Activated T-helper 17 cell treated with anti-CD3 and anti-CD28 coated beads, Interleukin-2, amount 50 U/mL, for 72 hours (primary cell): ENCODE data around the gene XPO6. TPM values are rescaled to one million over a fixed set of nuclear protein-coding genes. Genes with fewer than 3 reads are reported as not detected.

Source experiments
- ATAC-seq: fragments of 150-1000 bp; cut with Tn5 transposase; replicated peaks from 2 replicates; pipeline ENCODE4 v1.10.0; 2021; ENCODE audit warnings: mild to moderate bottlenecking, moderate library complexity
- H3K27ac Mint-ChIP-seq: one replicate; pipeline ENCODE4 v1.8.0; 2022; ENCODE audit warnings: mixed read lengths
- H3K27me3 Mint-ChIP-seq: one replicate; pipeline ENCODE4 v1.8.0; 2022; ENCODE audit warnings: mixed read lengths
- H3K36me3 Mint-ChIP-seq: one replicate; pipeline ENCODE4 v1.8.0; 2022; ENCODE audit warnings: low read depth, mild to moderate bottlenecking, mixed read lengths
- H3K4me1 Mint-ChIP-seq: one replicate; pipeline ENCODE4 v1.8.0; 2022; ENCODE audit warnings: mixed read lengths
- H3K4me3 Mint-ChIP-seq: one replicate; pipeline ENCODE4 v1.8.0; 2022; ENCODE audit warnings: mild to moderate bottlenecking, mixed read lengths
- H3K9me3 Mint-ChIP-seq: one replicate; pipeline ENCODE4 v1.8.0; 2022; ENCODE audit warnings: mixed read lengths
- total RNA-seq, 2 donors: library from RNA; stranded (reverse); gene quantifications; one replicate each; pipeline ENCODE4 v1.2.3, GENCODE V29; 2022

The XPO6 gene
- total RNA-seq, 2 donors from 2014 or later = 238 to 263 TPM

GRCh38 chr16:28164140-28164539, 47.6 kb downstream of the XPO6 start:
- Mint-ChIP-seq H3K9me3 (no peaks in the 10 kb centered on the region), H3K4me1 (peaks cover 42% of the 10 kb centered on the region), H3K27ac (peak overlapping the region; percentile 25), H3K27me3 (no peaks in the 10 kb centered on the region), H3K4me3 (no peak overlapping the region), H3K36me3 (peaks cover 96% of the 10 kb centered on the region)
- ATAC-seq = no peak

GRCh38 chr16:28163699-28164098, 48.1 kb downstream of the XPO6 start:
- ATAC-seq = no peak
- Mint-ChIP-seq H3K27ac (peak overlapping the region; percentile 25), H3K9me3 (no peaks in the 10 kb centered on the region), H3K27me3 (no peaks in the 10 kb centered on the region), H3K4me1 (peaks cover 40% of the 10 kb centered on the region), H3K36me3 (peaks cover 96% of the 10 kb centered on the region), H3K4me3 (no peak overlapping the region)

GRCh38 chr16:28162326-28162877, 49.4 kb downstream of the XPO6 start:
- H3K4me3 Mint-ChIP-seq = no peak overlapping the region
- no peaks in the 10 kb centered on the region for H3K27me3 Mint-ChIP-seq
- no peak for ATAC-seq
- H3K27ac Mint-ChIP-seq = no peak overlapping the region
- H3K4me1 Mint-ChIP-seq = peaks cover 37% of the 10 kb centered on the region
- peaks cover 96% of the 10 kb centered on the region for H3K36me3 Mint-ChIP-seq
- H3K9me3 Mint-ChIP-seq = no peaks in the 10 kb centered on the region

GRCh38 chr16:28161626-28162025, 50.1 kb downstream of the XPO6 start:
- Mint-ChIP-seq H3K27ac (peak overlapping the region; percentile 10), H3K4me1 (peaks cover 29% of the 10 kb centered on the region), H3K36me3 (peaks cover 96% of the 10 kb centered on the region), H3K9me3 (no peaks in the 10 kb centered on the region), H3K27me3 (no peaks in the 10 kb centered on the region), H3K4me3 (no peak overlapping the region)
- no peak for ATAC-seq

- Mint-ChIP-seq H3K4me1 (peaks cover 33% of the 10 kb centered on the region), H3K27ac (peak overlapping the region; percentile 74), H3K9me3 (no peaks in the 10 kb centered on the region), H3K36me3 (peaks cover 96% of the 10 kb centered on the region), H3K4me3 (no peak overlapping the region), H3K27me3 (no peaks in the 10 kb centered on the region)
- no peak for ATAC-seq
Measured at GRCh38 chr16:28158136-28158535, 53.6 kb downstream of the XPO6 start.

- no peak for ATAC-seq
- Mint-ChIP-seq H3K27ac (peak overlapping the region; percentile 56), H3K4me3 (peak overlapping the region; percentile 31), H3K36me3 (peaks cover 96% of the 10 kb centered on the region), H3K9me3 (no peaks in the 10 kb centered on the region), H3K4me1 (peaks cover 30% of the 10 kb centered on the region), H3K27me3 (no peaks in the 10 kb centered on the region)
Measured at GRCh38 chr16:28156056-28156680, 55.6 kb downstream of the XPO6 start.

- ATAC-seq = no peak
Measured at GRCh38 chr16:28155293-28155692, 56.5 kb downstream of the XPO6 start.

GRCh38 chr16:28151180-28151579, 60.6 kb downstream of the XPO6 start:
- H3K27me3 Mint-ChIP-seq = no peaks in the 10 kb centered on the region
- no peak for ATAC-seq
- peak overlapping the region; percentile 66 for H3K27ac Mint-ChIP-seq
- H3K4me1 Mint-ChIP-seq = peaks cover 61% of the 10 kb centered on the region
- H3K9me3 Mint-ChIP-seq = no peaks in the 10 kb centered on the region
- no peak overlapping the region for H3K4me3 Mint-ChIP-seq
- peaks cover 99% of the 10 kb centered on the region for H3K36me3 Mint-ChIP-seq

More at GRCh38 chr16:28155293-28155692, 56.5 kb downstream of the XPO6 start:
- Mint-ChIP-seq H3K4me3 (peak overlapping the region; percentile 31), H3K27me3 (no peaks in the 10 kb centered on the region), H3K36me3 (peaks cover 96% of the 10 kb centered on the region), H3K27ac (peak overlapping the region; percentile 56), H3K4me1 (peaks cover 38% of the 10 kb centered on the region), H3K9me3 (no peaks in the 10 kb centered on the region)

GRCh38 chr16:28149011-28149888, 62.5 kb downstream of the XPO6 start:
- Mint-ChIP-seq H3K4me3 (peak overlapping the region; percentile 28), H3K27me3 (no peaks in the 10 kb centered on the region), H3K27ac (peak overlapping the region; percentile 12), H3K36me3 (peaks cover 99% of the 10 kb centered on the region), H3K9me3 (no peaks in the 10 kb centered on the region), H3K4me1 (peaks cover 48% of the 10 kb centered on the region)
- ATAC-seq = peak; percentile 50

GRCh38 chr16:28146536-28146935, 65.2 kb downstream of the XPO6 start:
- no peak for ATAC-seq
- H3K9me3 Mint-ChIP-seq = no peaks in the 10 kb centered on the region
- H3K4me3 Mint-ChIP-seq = no peak overlapping the region
- H3K27me3 Mint-ChIP-seq = no peaks in the 10 kb centered on the region
- H3K36me3 Mint-ChIP-seq = peaks cover 95% of the 10 kb centered on the region
- peak overlapping the region; percentile 15 for H3K27ac Mint-ChIP-seq
- peaks cover 58% of the 10 kb centered on the region for H3K4me1 Mint-ChIP-seq

- Mint-ChIP-seq H3K4me1 (peaks cover 58% of the 10 kb centered on the region), H3K4me3 (no peak overlapping the region), H3K27ac (peak overlapping the region; percentile 58), H3K36me3 (peaks cover 95% of the 10 kb centered on the region), H3K9me3 (no peaks in the 10 kb centered on the region), H3K27me3 (no peaks in the 10 kb centered on the region)
- ATAC-seq = no peak
Measured at GRCh38 chr16:28145796-28146195, 66.0 kb downstream of the XPO6 start.

GRCh38 chr16:28140788-28141618, 70.8 kb downstream of the XPO6 start:
- H3K4me1 Mint-ChIP-seq = peaks cover 48% of the 10 kb centered on the region
- no peaks in the 10 kb centered on the region for H3K27me3 Mint-ChIP-seq
- peaks cover 88% of the 10 kb centered on the region for H3K36me3 Mint-ChIP-seq
- peak overlapping the region; percentile 91 for H3K27ac Mint-ChIP-seq
- peak; percentile 90 for ATAC-seq
- H3K4me3 Mint-ChIP-seq = peak overlapping the region; percentile 85
- H3K9me3 Mint-ChIP-seq = no peaks in the 10 kb centered on the region

- H3K4me1 Mint-ChIP-seq = peaks cover 52% of the 10 kb centered on the region
- H3K9me3 Mint-ChIP-seq = no peaks in the 10 kb centered on the region
- peak overlapping the region; percentile 77 for H3K4me3 Mint-ChIP-seq
- H3K36me3 Mint-ChIP-seq = peaks cover 88% of the 10 kb centered on the region
- H3K27me3 Mint-ChIP-seq = no peaks in the 10 kb centered on the region
- H3K27ac Mint-ChIP-seq = peak overlapping the region; percentile 93
- peak; percentile 13 for ATAC-seq
Measured at GRCh38 chr16:28139530-28139929, 72.2 kb downstream of the XPO6 start.
